GM12801 (cell line): ENCODE measurements around the gene OR4D1.

Source experiments
- TF ChIP-seq, protein P1 (sequence below): IDR thresholded peaks from one replicate; pipeline ENCODE4 v1.5.1; 2011; ENCODE audit warnings: control low read depth; ENCODE audit not compliant: insufficient read length; ENCODE audit errors: extremely low read depth

OR4D1 gene

GRCh38 chr17:58187675-58188074 is 39.5 kb downstream of the OR4D1 start:
- TF ChIP-seq, protein P1, sequence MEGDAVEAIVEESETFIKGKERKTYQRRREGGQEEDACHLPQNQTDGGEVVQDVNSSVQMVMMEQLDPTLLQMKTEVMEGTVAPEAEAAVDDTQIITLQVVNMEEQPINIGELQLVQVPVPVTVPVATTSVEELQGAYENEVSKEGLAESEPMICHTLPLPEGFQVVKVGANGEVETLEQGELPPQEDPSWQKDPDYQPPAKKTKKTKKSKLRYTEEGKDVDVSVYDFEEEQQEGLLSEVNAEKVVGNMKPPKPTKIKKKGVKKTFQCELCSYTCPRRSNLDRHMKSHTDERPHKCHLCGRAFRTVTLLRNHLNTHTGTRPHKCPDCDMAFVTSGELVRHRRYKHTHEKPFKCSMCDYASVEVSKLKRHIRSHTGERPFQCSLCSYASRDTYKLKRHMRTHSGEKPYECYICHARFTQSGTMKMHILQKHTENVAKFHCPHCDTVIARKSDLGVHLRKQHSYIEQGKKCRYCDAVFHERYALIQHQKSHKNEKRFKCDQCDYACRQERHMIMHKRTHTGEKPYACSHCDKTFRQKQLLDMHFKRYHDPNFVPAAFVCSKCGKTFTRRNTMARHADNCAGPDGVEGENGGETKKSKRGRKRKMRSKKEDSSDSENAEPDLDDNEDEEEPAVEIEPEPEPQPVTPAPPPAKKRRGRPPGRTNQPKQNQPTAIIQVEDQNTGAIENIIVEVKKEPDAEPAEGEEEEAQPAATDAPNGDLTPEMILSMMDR = no peak

- TF ChIP-seq, protein P1 = no peak
These were observed 41.4 kb downstream of the OR4D1 start for GRCh38 chr17:58189436-58190146.

DNA sequence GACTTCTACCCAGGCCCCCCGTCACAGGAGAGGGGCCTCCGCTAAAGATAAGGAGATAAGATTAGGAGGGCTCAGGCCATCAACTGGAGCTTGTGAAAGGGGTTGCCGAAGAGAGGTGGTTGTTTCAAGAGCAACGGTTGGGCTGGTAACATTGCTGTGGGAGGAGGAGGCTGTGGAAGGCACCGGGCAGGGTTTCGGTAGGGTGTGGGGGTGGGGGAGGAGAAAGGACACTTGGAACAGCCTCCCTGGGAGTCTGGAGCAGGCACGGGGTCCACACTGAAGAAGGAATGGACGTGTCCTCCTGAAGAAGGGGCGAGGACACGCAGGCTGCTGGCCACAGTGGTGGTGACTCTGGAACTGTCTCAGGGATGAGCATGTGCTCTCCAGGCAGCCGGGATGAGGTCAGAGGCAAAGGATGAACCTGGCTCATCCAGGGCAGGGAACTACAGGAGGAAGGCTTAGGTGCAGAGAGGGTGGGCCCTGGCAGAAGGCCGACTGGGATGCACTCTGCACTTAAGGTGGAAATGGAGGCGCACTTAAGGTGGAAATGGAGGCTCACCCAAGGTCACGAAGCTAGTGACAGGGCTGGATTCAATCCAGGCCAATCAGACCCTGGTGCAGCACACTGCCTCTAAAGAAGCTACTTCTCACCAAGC is 43.2 kb downstream of the OR4D1 start:
- TF ChIP-seq, protein P1 = no peak

GRCh38 chr17:58192612-58193011 is 44.4 kb downstream of the OR4D1 start, which contains the start of gene EPX:
Gene EPX (plus strand): TSS chr17:58192726. CDS start chr17:58192847, 121 bp downstream.
- TF ChIP-seq, protein P1 = no peak

GRCh38 chr17:58193641-58194255 is 45.6 kb downstream of the OR4D1 start:
- TF ChIP-seq, protein P1 = no peak

DNA sequence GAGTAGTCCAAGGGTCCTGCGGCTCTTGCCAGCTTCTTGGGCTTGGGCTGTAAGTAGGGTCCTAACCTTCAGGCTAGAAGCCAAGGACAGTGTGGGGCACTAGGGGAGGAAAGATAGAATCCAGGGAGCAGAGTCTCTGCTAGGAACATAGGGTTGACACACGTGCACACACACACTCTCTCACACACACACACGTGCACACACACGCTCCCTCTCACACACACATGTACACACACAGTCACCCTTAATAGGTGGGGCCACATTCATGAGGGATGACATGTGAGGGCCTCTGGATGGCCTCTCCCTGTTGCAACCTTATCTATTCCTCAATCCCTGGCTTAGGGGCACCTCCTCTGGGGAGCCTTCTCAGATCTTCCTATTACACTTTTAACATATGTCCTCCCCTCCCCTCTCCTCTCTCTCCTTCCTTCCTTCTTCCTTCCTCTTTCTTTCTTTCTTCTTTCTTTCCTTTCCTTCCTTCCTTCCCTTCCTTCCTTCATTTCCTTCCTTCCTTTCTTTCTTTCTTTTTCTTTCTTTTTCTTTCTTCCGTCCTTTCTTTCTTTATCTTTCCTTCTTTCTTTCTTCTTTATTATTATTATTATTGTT is 47.4 kb downstream of the OR4D1 start:
- TF ChIP-seq, protein P1 = no peak

GRCh38 chr17:58196610-58197009 is 48.4 kb downstream of the OR4D1 start:
- TF ChIP-seq, protein P1 = no peak
